Effector memory CD8-positive, alpha-beta T cell (primary cell): ENCODE measurements around the gene TEF.
A peak's percentile ranks its signal among the peaks of the same experiment; 100 is the strongest.
"Not testable (repeated sequence)": the region's sequence is repeated elsewhere in the genome, so short reads cannot be mapped to it uniquely, and the experiment has no call there.

Experiments used
- ATAC-seq: fragments of 150-1000 bp; cut with Tn5 transposase; replicated peaks from 2 replicates; pipeline ENCODE4 v1.10.0; 2021; ENCODE audit warnings: mild to moderate bottlenecking, moderate library complexity
- DNase-seq, 3 experiments: peaks; one replicate each; pipeline ENCODE4 v3.0.0; 2021
- H3K27ac Mint-ChIP-seq, 2 donors: one replicate each; pipeline ENCODE4 v1.8.0; 2022; ENCODE audit warnings: mild to moderate bottlenecking in 2 of 2, mixed read lengths in 2 of 2, moderate library complexity in 2 of 2
- H3K27me3 Mint-ChIP-seq, 2 donors: one replicate each; pipeline ENCODE4 v1.8.0; 2022; ENCODE audit warnings: mixed read lengths in 2 of 2
- H3K36me3 Mint-ChIP-seq: one replicate; pipeline ENCODE4 v1.8.0; 2022; ENCODE audit warnings: mild to moderate bottlenecking, moderate library complexity, mixed read lengths; ENCODE audit not compliant: insufficient read depth
- H3K4me1 Mint-ChIP-seq, 2 donors: one replicate each; pipeline ENCODE4 v1.8.0; 2022; ENCODE audit warnings: low read depth in 2 of 2, mixed read lengths in 2 of 2
- H3K4me3 Mint-ChIP-seq, 2 donors: one replicate each; pipeline ENCODE4 v1.8.0; 2022; ENCODE audit warnings: mild to moderate bottlenecking in 2 of 2, mixed read lengths in 2 of 2, moderate library complexity in 2 of 2
- H3K9me3 Mint-ChIP-seq, 2 donors: one replicate each; pipeline ENCODE4 v1.8.0; 2022; ENCODE audit warnings: mixed read lengths in 2 of 2

TEF gene

GRCh38 chr22:41429232-41429950 is 47.6 kb downstream of the TEF start:
- peaks cover 13 to 16% of the 10 kb centered on the region in 2 donors for H3K4me1 Mint-ChIP-seq
- H3K27me3 Mint-ChIP-seq = no peaks in the 10 kb centered on the region
- H3K9me3 Mint-ChIP-seq = no peaks in the 10 kb centered on the region
- H3K27ac Mint-ChIP-seq = peak overlapping the region in 1 of 2 donors; percentile 86
- ATAC-seq (no peak), DNase-seq (no peak)
- H3K36me3 Mint-ChIP-seq = peaks cover 71% of the 10 kb centered on the region
- no peak overlapping the region for H3K4me3 Mint-ChIP-seq

- DNase-seq = no peak
- no peak overlapping the region for H3K4me3 Mint-ChIP-seq
- peak overlapping the region; percentile 28 to 86 for H3K27ac Mint-ChIP-seq
- peaks cover 70% of the 10 kb centered on the region for H3K36me3 Mint-ChIP-seq
- no peaks in the 10 kb centered on the region for H3K27me3 Mint-ChIP-seq
- H3K9me3 Mint-ChIP-seq = no peaks in the 10 kb centered on the region
- peaks cover 13 to 16% of the 10 kb centered on the region in 2 donors for H3K4me1 Mint-ChIP-seq
- no peak for ATAC-seq
Observed at GRCh38 chr22:41429951-41430332, 48.2 kb downstream of the TEF start.

DNA sequence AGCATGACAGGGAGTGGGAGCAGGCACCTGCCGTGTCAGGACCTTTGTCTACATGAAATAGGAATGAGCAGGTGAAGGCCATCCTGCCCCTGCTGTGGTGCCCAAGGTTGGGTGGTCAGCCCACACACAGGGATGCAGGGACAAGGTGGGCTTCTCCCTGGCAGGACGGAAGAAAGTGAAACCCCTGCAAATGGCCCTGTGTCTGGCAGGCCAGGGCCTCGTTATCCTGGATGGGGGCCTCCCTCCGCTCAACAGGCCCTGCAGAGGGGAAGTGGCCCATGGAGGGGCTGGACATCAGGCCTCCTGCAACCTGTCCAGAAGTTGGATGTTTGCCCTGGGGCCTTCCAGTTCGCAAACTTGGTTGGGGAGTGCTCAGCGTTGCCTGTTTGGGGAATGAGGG is 49.9 kb downstream of the TEF start:
- Mint-ChIP-seq H3K4me3 (peak overlapping the region in 1 of 2 donors; percentile 25), H3K4me1 (peaks cover 10 to 21% of the 10 kb centered on the region in 2 donors), H3K27ac (peak overlapping the region in 1 of 2 donors; percentile 86), H3K9me3 (no peaks in the 10 kb centered on the region), H3K36me3 (peaks cover 79% of the 10 kb centered on the region), H3K27me3 (no peaks in the 10 kb centered on the region)
- no peak for ATAC-seq
- no peak for DNase-seq

DNA sequence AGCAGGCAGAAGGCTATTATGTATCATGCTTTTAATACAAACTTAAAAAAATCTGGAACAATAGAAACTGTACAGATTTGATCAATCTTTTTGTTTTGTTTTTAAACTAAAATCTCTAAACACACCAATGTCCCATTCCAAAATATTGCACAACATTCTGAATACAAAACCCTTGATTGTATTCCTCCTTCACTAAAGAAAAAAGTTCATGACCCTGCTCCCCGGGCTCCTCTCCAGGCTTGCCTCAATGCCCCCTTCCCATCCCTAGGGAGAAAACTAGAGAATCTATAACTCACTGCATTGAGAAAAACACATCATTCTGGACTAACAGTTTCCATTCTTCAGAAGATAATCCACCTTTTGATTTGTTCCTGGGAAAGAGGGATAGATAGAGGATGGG is 51.7 kb downstream of the TEF start:
- DNase-seq, ATAC-seq, H3K27me3 Mint-ChIP-seq, H3K9me3 Mint-ChIP-seq, H3K4me3 Mint-ChIP-seq: not testable (repeated sequence)
- H3K4me1 Mint-ChIP-seq = peaks cover 12 to 21% of the 10 kb centered on the region in 2 donors
- peaks cover 81% of the 10 kb centered on the region for H3K36me3 Mint-ChIP-seq
- peak overlapping the region in 1 of 2 donors; percentile 74 for H3K27ac Mint-ChIP-seq

DNA sequence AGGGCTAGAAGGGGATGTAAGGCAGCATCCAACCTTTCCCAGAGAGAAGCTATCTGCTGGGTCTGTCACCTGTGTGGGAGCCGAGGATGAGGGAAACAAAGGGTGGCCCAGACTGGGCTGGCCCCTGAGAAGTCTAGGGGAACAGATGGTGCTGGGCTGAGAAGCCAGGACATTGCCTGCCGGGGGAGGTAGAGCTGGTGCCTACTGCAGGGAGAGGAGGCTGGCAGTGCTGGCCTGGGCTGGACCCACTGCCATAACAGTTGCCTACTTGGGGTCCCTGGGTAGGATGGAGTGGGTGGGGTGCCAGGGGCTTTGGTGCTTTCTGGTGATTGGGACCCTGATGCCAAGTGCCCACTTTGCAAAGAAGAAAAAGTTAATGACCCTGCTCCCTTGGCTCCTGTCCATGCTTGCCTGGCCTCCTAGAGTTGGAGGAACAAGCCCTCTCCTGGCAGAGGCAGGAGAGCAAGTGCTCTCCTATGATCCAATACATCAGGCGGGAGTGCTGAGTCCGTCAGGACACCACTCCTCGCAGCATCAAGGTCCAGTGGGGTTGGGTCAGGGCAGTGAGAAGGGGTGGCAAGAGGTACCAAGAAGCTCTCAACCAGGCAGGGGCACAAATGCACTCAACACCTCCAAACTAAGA is 52.7 kb downstream of the TEF start:
- ATAC-seq, H3K4me3 Mint-ChIP-seq, H3K9me3 Mint-ChIP-seq, DNase-seq, H3K27me3 Mint-ChIP-seq: not testable (repeated sequence)
- H3K27ac Mint-ChIP-seq = peak overlapping the region in 1 of 2 donors; percentile 56
- H3K36me3 Mint-ChIP-seq = peaks cover 84% of the 10 kb centered on the region
- peaks cover 13 to 21% of the 10 kb centered on the region in 2 donors for H3K4me1 Mint-ChIP-seq

DNA sequence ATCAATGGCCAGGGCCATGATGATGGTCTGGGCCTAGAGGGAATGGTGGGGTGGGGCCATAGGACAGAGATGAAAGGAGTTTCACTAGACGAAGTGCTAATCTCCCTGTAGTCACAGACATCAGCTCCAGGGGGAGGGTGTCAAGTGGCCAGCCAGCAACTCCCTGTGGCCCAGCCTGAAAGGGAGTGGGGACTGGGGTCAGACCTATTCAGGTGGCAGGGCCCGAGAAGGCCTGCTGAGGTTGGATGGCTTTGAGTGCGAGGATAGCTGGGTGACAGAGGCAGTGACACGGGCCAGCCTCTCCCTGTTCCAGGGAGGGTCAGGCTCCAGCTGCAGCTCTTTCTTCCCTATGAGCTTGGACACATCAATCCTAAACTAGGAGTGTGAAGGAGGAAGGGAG is 53.8 kb downstream of the TEF start:
- Mint-ChIP-seq H3K4me3 (no peak overlapping the region), H3K27ac (peak overlapping the region; percentile 56 to 75), H3K4me1 (peaks cover 14 to 21% of the 10 kb centered on the region in 2 donors), H3K9me3 (no peaks in the 10 kb centered on the region), H3K36me3 (peaks cover 78% of the 10 kb centered on the region), H3K27me3 (no peaks in the 10 kb centered on the region)
- no peak for ATAC-seq
- no peak for DNase-seq

DNA sequence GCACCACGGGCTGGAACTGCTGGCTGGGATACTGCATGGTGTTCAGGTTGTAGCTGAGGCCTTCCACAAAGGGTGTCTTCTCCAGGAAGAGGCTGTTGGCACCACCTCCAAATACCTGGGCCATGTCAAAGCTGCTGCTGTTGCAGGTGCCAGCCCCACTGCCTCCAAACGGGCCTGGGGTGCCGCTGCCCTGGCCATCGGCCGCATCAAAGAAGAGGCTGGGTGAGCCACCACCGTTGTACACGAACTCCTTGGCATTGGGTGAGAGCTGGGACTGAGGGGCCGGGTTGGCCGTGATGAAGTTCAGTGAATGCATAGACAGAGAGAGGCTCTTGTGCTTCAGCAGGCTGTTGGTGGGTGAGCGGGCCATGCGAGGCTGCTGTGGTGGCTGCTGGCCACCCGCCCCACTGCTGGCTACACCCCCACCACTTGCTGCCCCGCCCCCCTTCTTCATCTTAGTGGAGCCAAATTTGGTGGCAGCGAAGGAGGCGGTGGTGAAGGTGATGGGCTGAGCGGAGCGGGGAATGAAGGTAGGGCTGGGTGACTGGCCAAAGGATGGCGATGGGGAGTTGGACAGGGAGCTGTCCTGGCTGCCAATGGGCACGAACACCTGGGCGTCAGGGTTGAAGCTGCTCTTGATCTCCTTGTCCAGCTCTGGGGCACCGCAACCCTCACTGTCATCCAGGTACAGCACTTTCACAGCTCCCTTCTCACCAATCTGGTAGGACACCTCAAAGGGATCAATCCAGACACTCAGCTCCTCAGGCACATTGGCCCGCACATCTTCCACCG is 54.8 kb downstream of the TEF start:
- H3K4me1 Mint-ChIP-seq = peaks cover 9 to 15% of the 10 kb centered on the region in 2 donors
- no peaks in the 10 kb centered on the region for H3K9me3 Mint-ChIP-seq
- H3K27ac Mint-ChIP-seq = peak overlapping the region; percentile 38 to 90
- ATAC-seq (no peak), DNase-seq (no peak)
- H3K4me3 Mint-ChIP-seq = no peak overlapping the region
- peaks cover 68% of the 10 kb centered on the region for H3K36me3 Mint-ChIP-seq
- H3K27me3 Mint-ChIP-seq = no peaks in the 10 kb centered on the region

GRCh38 chr22:41437198-41437597 is 55.5 kb downstream of the TEF start:
- ATAC-seq (no peak), DNase-seq (no peak)
- peaks cover 9 to 14% of the 10 kb centered on the region in 2 donors for H3K4me1 Mint-ChIP-seq
- H3K9me3 Mint-ChIP-seq = no peaks in the 10 kb centered on the region
- peak overlapping the region in 1 of 2 donors; percentile 38 for H3K27ac Mint-ChIP-seq
- H3K36me3 Mint-ChIP-seq = peaks cover 62% of the 10 kb centered on the region
- H3K27me3 Mint-ChIP-seq = no peaks in the 10 kb centered on the region
- no peak overlapping the region for H3K4me3 Mint-ChIP-seq

- Mint-ChIP-seq H3K27ac (peak overlapping the region in 1 of 2 donors; percentile 70), H3K36me3 (peaks cover 62% of the 10 kb centered on the region), H3K4me1 (peaks cover 28 to 30% of the 10 kb centered on the region in 2 donors)
- not testable (repeated sequence) for H3K27me3 Mint-ChIP-seq, ATAC-seq, H3K4me3 Mint-ChIP-seq, H3K9me3 Mint-ChIP-seq, DNase-seq
Observed at GRCh38 chr22:41440511-41440910, 58.8 kb downstream of the TEF start.

GRCh38 chr22:41442240-41442792 is 60.6 kb downstream of the TEF start:
- Mint-ChIP-seq H3K9me3 (no peaks in the 10 kb centered on the region), H3K36me3 (peaks cover 62% of the 10 kb centered on the region), H3K27me3 (no peaks in the 10 kb centered on the region), H3K4me1 (peaks cover 27% of the 10 kb centered on the region in 2 donors), H3K4me3 (peak overlapping the region in 1 of 2 donors; percentile 99), H3K27ac (no peak overlapping the region)
- no peak for DNase-seq
- no peak for ATAC-seq

DNA sequence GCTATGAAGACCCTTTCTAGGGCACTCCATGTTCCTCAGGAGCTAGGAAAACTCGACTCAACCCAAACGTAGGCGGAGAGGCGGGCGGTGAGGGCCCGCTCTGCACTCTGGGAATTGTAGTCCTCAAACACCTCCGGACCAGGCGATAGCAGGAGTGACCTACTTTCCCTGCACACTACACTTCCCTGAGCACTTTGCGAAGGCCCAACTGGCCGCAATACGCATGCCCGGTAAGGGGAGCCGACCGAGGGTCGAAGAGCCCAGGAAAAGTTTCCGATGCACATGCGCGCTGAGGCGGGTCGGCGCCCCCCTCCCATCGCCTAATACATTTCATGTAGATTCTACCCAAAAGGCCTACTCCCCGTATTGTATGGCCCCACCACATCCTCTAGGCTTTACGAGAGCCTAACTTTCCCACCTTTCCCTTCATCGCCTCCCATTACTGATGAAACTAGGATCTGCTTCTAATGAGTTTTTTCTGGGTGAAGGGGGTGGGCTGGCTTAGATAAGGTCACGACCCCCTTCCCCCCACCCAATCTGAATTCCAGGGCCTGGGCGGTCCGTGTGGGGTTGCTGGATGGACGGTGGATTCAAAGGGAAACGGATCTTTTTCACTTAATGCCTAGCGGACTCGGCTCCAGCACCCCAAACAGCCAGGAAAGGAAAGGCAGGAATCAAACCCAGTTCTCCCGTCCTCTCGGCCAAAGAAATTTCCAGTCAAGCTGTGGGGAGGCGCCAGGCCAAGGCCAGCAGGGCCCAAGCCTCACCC is 62.8 kb downstream of the TEF start:
- ATAC-seq (peak; percentile 40), DNase-seq (peak; percentile 57 to 64 (median 59))
- H3K4me1 Mint-ChIP-seq = peaks cover 33% of the 10 kb centered on the region in 2 donors
- peak overlapping the region; percentile 84 to 99 for H3K4me3 Mint-ChIP-seq
- H3K27ac Mint-ChIP-seq = peak overlapping the region; percentile 91 to 96
- H3K36me3 Mint-ChIP-seq = peaks cover 58% of the 10 kb centered on the region
- H3K9me3 Mint-ChIP-seq = no peaks in the 10 kb centered on the region
- H3K27me3 Mint-ChIP-seq = no peaks in the 10 kb centered on the region

GRCh38 chr22:41445129-41446056 is 63.7 kb downstream of the TEF start:
- peak overlapping the region; percentile 84 to 99 for H3K4me3 Mint-ChIP-seq
- ATAC-seq (no peak), DNase-seq (peak in 1 of 3 experiments; percentile 32)
- H3K9me3 Mint-ChIP-seq = no peaks in the 10 kb centered on the region
- H3K27ac Mint-ChIP-seq = peak overlapping the region; percentile 91 to 96
- H3K36me3 Mint-ChIP-seq = peaks cover 54% of the 10 kb centered on the region
- no peaks in the 10 kb centered on the region for H3K27me3 Mint-ChIP-seq
- peaks cover 33% of the 10 kb centered on the region in 2 donors for H3K4me1 Mint-ChIP-seq
